ENCODE results near the gene UBE2K. TPM values are rescaled to one million over a fixed set of nuclear protein-coding genes. Genes with fewer than 3 reads are reported as not detected.
"Not testable (repeated sequence)": the region's sequence is repeated elsewhere in the genome, so short reads cannot be mapped to it uniquely, and the experiment has no call there.

UBE2K gene
- total RNA-seq, 4 donors from 2014 or later: 31.7 to 41.5 (median 34.3) TPM

- Histone ChIP-seq H3K27ac (replicated peaks in 1 of 4) (no peak overlapping the region), H3K36me3 (no peaks in the 10 kb centered on the region), H3K9me3 (no peaks in the 10 kb centered on the region), H3K4me1 (no peaks in the 10 kb centered on the region), H3K27me3 (no peaks in the 10 kb centered on the region), H3K4me3 (no peak overlapping the region)
- TF ChIP-seq POLR2A (IDR thresholded peaks at IDR 0.05; ENCODE audit: low read depth) (no peak), POLR2AphosphoS5 (IDR thresholded peaks at IDR 0.05) (no peak), EP300 (IDR thresholded peaks at IDR 0.05) (no peak)
- TF ChIP-seq, protein P1, sequence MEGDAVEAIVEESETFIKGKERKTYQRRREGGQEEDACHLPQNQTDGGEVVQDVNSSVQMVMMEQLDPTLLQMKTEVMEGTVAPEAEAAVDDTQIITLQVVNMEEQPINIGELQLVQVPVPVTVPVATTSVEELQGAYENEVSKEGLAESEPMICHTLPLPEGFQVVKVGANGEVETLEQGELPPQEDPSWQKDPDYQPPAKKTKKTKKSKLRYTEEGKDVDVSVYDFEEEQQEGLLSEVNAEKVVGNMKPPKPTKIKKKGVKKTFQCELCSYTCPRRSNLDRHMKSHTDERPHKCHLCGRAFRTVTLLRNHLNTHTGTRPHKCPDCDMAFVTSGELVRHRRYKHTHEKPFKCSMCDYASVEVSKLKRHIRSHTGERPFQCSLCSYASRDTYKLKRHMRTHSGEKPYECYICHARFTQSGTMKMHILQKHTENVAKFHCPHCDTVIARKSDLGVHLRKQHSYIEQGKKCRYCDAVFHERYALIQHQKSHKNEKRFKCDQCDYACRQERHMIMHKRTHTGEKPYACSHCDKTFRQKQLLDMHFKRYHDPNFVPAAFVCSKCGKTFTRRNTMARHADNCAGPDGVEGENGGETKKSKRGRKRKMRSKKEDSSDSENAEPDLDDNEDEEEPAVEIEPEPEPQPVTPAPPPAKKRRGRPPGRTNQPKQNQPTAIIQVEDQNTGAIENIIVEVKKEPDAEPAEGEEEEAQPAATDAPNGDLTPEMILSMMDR (IDR thresholded peaks at IDR 0.05): no peak
- intact Hi-C loops (cut with DNase I): no loop called here
- DNase-seq (ENCODE audit: extremely low spot score): no peak
- WGBS: 61% methylated on average over 1 of the region's 1 CpG
Measured at GRCh38 chr4:39667706-39668105, 30.2 kb upstream of the UBE2K start.

- intact Hi-C loops (cut with DNase I): no loop called here
- no peak for DNase-seq (ENCODE audit: extremely low spot score)
- Histone ChIP-seq H3K27me3 (no peaks in the 10 kb centered on the region), H3K27ac (replicated peaks in 1 of 4) (no peak overlapping the region), H3K4me1 (no peaks in the 10 kb centered on the region), H3K9me3 (no peaks in the 10 kb centered on the region), H3K36me3 (no peaks in the 10 kb centered on the region), H3K4me3 (no peak overlapping the region)
- TF ChIP-seq EP300 (IDR thresholded peaks at IDR 0.05) (no peak), POLR2AphosphoS5 (IDR thresholded peaks at IDR 0.05) (no peak), POLR2A (IDR thresholded peaks at IDR 0.05; ENCODE audit: low read depth) (no peak)
- TF ChIP-seq, protein P1 (IDR thresholded peaks at IDR 0.05): no peak
- 57% methylated on average over 2 of the region's 2 CpGs for WGBS
Measured at GRCh38 chr4:39668887-39669286, 29.0 kb upstream of the UBE2K start.

DNA sequence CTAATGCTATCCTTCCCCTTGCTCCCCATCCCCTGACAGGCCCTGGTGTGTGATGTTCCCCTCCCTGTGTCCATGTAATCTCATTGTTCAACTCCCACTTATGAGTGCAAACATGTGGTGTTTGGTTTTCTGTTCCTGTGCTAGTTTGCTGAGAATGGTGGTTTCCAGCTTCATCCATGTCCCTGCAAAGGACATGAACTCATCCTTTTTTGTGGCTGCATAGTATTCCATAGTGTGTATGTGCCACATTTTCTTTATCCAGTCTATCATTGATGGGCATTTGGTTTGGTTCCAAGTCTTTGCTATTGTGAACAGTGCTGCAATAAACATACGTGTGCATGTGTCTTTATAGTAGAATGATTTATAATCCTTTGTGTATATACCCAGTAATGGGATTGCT lies 27.6 kb upstream of the UBE2K start:
- H3K4me3 ChIP-seq; intact Hi-C loops (cut with DNase I); H3K9me3 ChIP-seq; H3K4me1 ChIP-seq; H3K36me3 ChIP-seq; DNase-seq (ENCODE audit: extremely low spot score); H3K27ac ChIP-seq (replicated peaks in 1 of 4); H3K27me3 ChIP-seq: not testable (repeated sequence)
- WGBS: 78% methylated on average over 1 of the region's 1 CpG

DNA sequence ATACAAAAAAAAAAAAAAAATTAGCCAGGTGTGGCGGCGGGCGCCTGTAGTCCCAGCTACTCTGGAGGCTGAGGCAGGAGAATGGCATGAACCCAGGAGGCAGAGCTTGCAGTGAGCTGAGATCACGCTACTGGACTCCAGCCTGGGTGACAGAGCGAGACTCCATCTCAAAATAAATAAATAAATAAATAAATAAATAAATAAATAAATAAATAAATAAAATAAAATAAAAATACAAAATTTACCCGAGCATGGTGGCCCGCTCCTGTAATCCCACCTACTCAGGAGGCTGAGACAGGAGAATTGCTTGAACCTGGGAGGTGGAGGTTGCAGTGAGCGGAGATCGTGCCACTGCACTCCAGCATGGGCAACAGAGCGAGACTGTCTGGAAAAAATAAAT lies 22.3 kb upstream of the UBE2K start:
- H3K27ac ChIP-seq (replicated peaks in 1 of 4); H3K4me1 ChIP-seq; H3K9me3 ChIP-seq; H3K36me3 ChIP-seq; H3K4me3 ChIP-seq; intact Hi-C loops (cut with DNase I); H3K27me3 ChIP-seq; DNase-seq (ENCODE audit: extremely low spot score): not testable (repeated sequence)
- WGBS: 94% methylated on average over 10 of the region's 10 CpGs

DNA sequence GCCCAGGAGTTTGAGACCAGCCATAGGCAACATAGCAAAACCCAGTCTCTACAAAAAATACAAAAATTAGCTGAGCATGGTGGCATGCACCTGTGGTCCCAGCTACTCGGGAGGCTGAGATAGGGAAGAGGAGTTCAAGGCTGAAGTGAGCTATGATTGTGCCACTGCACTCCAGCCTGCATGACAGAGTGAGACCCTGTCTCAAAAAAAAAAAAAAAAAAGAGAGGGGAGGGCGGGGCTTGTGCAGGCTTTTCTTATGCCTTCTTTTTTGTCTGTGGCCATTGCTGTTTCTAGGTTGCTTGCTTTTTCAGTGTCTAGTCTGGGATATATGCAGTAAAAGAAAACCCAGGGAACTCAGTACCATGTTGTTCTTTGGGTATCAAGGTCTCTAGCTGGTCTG lies 16.9 kb upstream of the UBE2K start:
- intact Hi-C loops (cut with DNase I); H3K27ac ChIP-seq (replicated peaks in 1 of 4); H3K9me3 ChIP-seq; H3K4me1 ChIP-seq; H3K4me3 ChIP-seq; H3K27me3 ChIP-seq; DNase-seq (ENCODE audit: extremely low spot score); H3K36me3 ChIP-seq: not testable (repeated sequence)
- 96% methylated on average over 2 of the region's 2 CpGs for WGBS

GRCh38 chr4:39682138-39682537 lies 15.8 kb upstream of the UBE2K start:
- Histone ChIP-seq H3K36me3 (no peaks in the 10 kb centered on the region), H3K27ac (replicated peaks in 1 of 4) (no peak overlapping the region), H3K9me3 (no peaks in the 10 kb centered on the region), H3K27me3 (no peaks in the 10 kb centered on the region), H3K4me1 (no peaks in the 10 kb centered on the region), H3K4me3 (no peak overlapping the region)
- TF ChIP-seq, protein P1 (IDR thresholded peaks at IDR 0.05): no peak
- TF ChIP-seq EP300 (IDR thresholded peaks at IDR 0.05) (no peak), POLR2A (IDR thresholded peaks at IDR 0.05; ENCODE audit: low read depth) (no peak), POLR2AphosphoS5 (IDR thresholded peaks at IDR 0.05) (no peak)
- intact Hi-C loops (cut with DNase I): no loop called here
- 76% methylated on average over 2 of the region's 2 CpGs for WGBS
- no peak for DNase-seq (ENCODE audit: extremely low spot score)

All from esophagus muscularis mucosa (tissue), 4 donors.